ENCODE measurements around the gene ZMIZ1. TPM values are rescaled to one million over a fixed set of nuclear protein-coding genes. Genes with fewer than 3 reads are reported as not detected.

ZMIZ1 gene
- total RNA-seq, 6 experiments from 2014 or later = 38.6 to 60.3 (median 51.2) TPM

DNA sequence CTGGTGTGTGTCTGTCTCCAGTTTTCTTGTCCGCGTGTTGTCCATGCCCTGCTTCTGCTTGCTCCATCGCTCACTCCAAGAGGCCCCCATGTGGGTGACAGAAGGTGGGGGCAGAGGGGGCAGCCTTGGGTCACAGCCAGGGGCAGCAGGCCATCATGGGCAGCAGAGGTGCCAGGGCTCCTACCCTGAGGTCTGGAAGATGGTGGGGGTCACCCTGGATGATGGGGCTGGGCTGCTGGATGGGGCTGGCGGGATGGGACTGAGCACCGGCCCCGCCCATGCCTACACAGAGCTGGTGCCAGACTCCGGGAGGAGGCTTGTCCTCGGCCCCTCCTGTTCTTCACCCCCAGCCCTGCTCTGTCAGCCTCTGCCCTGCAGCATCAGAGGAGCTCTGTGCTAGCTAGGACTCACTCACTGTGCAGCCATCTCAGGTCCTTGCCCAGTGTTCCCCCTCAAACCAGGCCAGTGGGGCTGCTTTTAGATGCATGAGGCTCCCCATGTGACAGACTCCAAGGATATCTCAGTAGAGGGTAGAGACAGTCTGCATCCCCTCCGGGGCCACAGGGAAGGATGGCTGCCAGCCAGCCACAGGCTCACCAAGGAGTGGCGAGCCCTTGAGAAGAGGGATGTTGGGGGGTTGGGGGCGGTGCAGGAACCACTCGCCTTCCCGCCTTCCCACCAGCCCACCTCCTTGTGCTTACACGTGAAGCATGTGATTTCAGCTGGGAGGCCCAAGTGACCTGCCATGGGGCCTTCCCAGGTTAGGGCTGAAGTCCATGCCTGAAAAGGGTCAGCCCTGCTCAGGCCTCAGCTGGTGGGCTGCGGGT lies 243.0 kb downstream of the ZMIZ1 start:
- H3K4me3 Mint-ChIP-seq = no peak overlapping the region
- TF ChIP-seq CTCF (IDR thresholded peaks at IDR 0.05) = no peak
- no peak for DNase-seq

DNA sequence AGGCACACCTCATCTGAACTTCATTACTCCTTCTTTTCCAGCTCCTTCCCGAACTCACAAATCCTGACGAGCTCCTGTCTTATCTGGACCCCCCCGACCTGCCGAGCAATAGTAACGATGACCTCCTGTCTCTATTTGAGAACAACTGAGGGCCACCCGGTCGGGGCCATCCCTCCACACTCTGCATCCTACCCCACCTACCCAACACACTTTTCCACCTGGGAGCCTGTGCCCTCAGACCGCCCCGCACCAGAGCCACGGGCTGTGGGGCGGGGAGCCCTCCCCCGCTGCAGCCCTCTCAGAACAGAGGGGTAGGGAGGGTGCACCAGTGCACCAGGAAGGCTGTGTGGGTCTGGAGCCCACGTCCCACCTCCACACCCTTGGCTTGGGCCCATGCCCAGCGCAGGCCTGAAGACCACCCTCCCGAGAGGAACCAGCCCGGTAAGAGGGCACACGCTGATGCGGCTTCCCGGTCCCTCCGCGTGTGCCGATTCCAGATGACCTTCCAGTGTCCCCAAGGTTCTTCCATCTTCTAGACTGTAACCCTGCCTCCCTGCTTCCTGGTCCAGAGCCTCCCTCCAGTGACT lies 243.9 kb downstream of the ZMIZ1 start:
- DNase-seq = no peak
- Mint-ChIP-seq H3K36me3 (ENCODE audit: low read depth) (peaks cover 24% of the 10 kb centered on the region), H3K27ac (no peak overlapping the region), H3K9me3 (peaks cover 3% of the 10 kb centered on the region; the same call in 1 of the 2 replicates), H3K4me1 (ENCODE audit: low read depth) (peaks cover 22% of the 10 kb centered on the region), H3K27me3 (ENCODE audit: insufficient read depth) (peaks cover 31% of the 10 kb centered on the region), H3K4me3 (no peak overlapping the region)
- no peak for TF ChIP-seq CTCF (IDR thresholded peaks at IDR 0.05)

More for the DNA sequence above, 243.0 kb downstream of the ZMIZ1 start:
- no peak overlapping the region for H3K27ac Mint-ChIP-seq
- H3K9me3 Mint-ChIP-seq = no peaks in the 10 kb centered on the region
- H3K36me3 Mint-ChIP-seq (ENCODE audit: low read depth) = peaks cover 27% of the 10 kb centered on the region
- peaks cover 22% of the 10 kb centered on the region for H3K27me3 Mint-ChIP-seq (ENCODE audit: insufficient read depth)
- H3K4me1 Mint-ChIP-seq (ENCODE audit: low read depth) = peaks cover 13% of the 10 kb centered on the region

DNA sequence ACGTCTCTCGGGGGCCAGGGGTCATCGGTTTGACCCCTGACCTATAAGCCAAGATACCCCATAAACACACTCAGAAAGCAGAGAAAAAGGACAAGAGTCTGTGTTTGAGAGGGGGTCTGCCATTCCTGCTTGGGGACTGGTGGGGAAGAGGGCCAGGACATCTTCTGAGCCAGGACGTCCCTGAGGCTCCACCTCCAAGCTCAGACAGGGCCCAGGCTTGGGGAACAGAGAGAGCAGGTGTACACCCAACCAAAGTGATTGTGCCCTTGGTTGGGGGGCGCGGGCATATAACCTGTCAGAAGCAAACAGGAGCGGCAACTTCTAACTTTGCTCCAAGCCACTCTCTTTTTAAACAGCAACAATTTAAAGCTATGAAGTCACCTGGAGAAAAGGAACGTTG lies 244.6 kb downstream of the ZMIZ1 start:
- Mint-ChIP-seq H3K27me3 (ENCODE audit: insufficient read depth) (peaks cover 31% of the 10 kb centered on the region), H3K9me3 (peaks cover 5% of the 10 kb centered on the region; the same call in 1 of the 2 replicates), H3K27ac (no peak overlapping the region), H3K36me3 (ENCODE audit: low read depth) (peaks cover 22% of the 10 kb centered on the region), H3K4me1 (ENCODE audit: low read depth) (peaks cover 28% of the 10 kb centered on the region), H3K4me3 (no peak overlapping the region)
- TF ChIP-seq CTCF (IDR thresholded peaks at IDR 0.05) = no peak
- no peak for DNase-seq

GRCh38 chr10:79313911-79314439 lies 245.2 kb downstream of the ZMIZ1 start:
- H3K9me3 Mint-ChIP-seq = peaks cover 9% of the 10 kb centered on the region; the same call in 1 of the 2 replicates
- H3K27ac Mint-ChIP-seq = no peak overlapping the region
- H3K36me3 Mint-ChIP-seq (ENCODE audit: low read depth) = peaks cover 29% of the 10 kb centered on the region
- DNase-seq = no peak
- peaks cover 35% of the 10 kb centered on the region for H3K4me1 Mint-ChIP-seq (ENCODE audit: low read depth)
- H3K27me3 Mint-ChIP-seq (ENCODE audit: insufficient read depth) = peaks cover 36% of the 10 kb centered on the region
- no peak for TF ChIP-seq CTCF (IDR thresholded peaks at IDR 0.05)
- H3K4me3 Mint-ChIP-seq = no peak overlapping the region; the same call in 1 of the 2 replicates

- no peak for DNase-seq
- H3K27me3 Mint-ChIP-seq (ENCODE audit: insufficient read depth) = peaks cover 43% of the 10 kb centered on the region
- H3K4me1 Mint-ChIP-seq (ENCODE audit: low read depth) = peaks cover 45% of the 10 kb centered on the region
- H3K27ac Mint-ChIP-seq = no peak overlapping the region
- 0 out of 2 replicates have a peak overlapping the region, but pooled peaks have one; percentile 8 for H3K4me3 Mint-ChIP-seq
- H3K36me3 Mint-ChIP-seq (ENCODE audit: low read depth) = peaks cover 33% of the 10 kb centered on the region
- no peak for TF ChIP-seq CTCF (IDR thresholded peaks at IDR 0.05)
- peaks cover 18% of the 10 kb centered on the region for H3K9me3 Mint-ChIP-seq
These were observed 246.2 kb downstream of the ZMIZ1 start for GRCh38 chr10:79314761-79315601.

All from HFFc6 (cell line).